Subcutaneous adipose tissue (tissue), 4 donors: Measurements from ENCODE around the gene SLC26A4. TPM values are rescaled to one million over a fixed set of nuclear protein-coding genes. Genes with fewer than 3 reads are reported as not detected.

Experiments used
- small RNA-seq: library from RNA; depleted of rRNA; stranded (forward); fragments of <200 nt; gene quantifications from one replicate; pipeline ENCODE3, GENCODE V24; 2016
- total RNA-seq, 4 donors: library from RNA; depleted of rRNA; stranded (reverse); fragments of >200 nt; gene quantifications; one replicate each; pipeline ENCODE4 v1.1.0, GENCODE V29; 2016
- TF ChIP-seq, protein P1 (sequence below): fragments of 450-650 bp; IDR thresholded peaks from one replicate; pipeline ENCODE4 v1.5.1; 2016; ENCODE audit warnings: low read depth, mild to moderate bottlenecking, control low read depth, antibody characterized with exemption, moderate library complexity

Gene SLC26A4
- total RNA-seq, 4 donors from 2014 or later: 0.16 to 0.34 (median 0.20) TPM

DNA sequence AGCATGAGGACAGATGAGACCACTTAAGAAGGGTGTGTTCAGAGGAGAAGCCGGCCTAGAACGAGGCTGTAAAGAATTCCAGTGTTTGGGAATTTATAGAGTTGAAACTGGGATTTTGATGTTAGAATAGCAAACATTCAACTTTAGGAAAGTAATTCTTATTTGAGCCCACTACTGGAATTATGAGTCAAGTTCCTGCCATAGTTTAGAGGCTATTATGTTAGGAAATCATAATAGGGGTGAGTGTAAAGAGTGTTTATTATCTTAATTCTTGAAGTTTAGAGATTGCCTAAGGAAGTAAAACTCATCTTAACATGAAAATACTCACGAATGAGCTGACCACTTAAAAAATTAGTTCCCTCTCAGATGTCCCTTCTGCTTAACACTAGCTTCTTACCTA, 85.4 kb downstream of the SLC26A4 start:
- TF ChIP-seq, protein P1, sequence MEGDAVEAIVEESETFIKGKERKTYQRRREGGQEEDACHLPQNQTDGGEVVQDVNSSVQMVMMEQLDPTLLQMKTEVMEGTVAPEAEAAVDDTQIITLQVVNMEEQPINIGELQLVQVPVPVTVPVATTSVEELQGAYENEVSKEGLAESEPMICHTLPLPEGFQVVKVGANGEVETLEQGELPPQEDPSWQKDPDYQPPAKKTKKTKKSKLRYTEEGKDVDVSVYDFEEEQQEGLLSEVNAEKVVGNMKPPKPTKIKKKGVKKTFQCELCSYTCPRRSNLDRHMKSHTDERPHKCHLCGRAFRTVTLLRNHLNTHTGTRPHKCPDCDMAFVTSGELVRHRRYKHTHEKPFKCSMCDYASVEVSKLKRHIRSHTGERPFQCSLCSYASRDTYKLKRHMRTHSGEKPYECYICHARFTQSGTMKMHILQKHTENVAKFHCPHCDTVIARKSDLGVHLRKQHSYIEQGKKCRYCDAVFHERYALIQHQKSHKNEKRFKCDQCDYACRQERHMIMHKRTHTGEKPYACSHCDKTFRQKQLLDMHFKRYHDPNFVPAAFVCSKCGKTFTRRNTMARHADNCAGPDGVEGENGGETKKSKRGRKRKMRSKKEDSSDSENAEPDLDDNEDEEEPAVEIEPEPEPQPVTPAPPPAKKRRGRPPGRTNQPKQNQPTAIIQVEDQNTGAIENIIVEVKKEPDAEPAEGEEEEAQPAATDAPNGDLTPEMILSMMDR: no peak

DNA sequence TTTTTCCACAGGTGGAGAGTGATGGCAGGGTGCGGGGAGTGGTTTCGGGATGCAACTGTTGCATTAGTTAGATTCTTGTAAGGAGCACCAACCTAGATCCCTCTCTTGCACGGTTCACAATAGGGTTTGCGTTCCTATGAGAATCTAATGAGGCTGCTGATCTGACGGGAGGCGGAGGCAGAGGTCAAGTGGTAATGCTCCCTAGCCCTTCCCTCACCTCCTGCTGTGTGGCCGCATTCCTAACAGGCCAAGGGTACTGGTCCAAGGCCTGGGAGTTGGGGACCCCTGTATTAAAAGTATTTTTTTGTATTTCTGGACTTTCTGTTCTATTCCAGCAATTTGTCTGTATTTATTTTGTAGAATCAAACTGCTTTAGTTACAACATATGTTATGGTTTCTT, 90.5 kb downstream of the SLC26A4 start:
- TF ChIP-seq, protein P1: no peak

DNA sequence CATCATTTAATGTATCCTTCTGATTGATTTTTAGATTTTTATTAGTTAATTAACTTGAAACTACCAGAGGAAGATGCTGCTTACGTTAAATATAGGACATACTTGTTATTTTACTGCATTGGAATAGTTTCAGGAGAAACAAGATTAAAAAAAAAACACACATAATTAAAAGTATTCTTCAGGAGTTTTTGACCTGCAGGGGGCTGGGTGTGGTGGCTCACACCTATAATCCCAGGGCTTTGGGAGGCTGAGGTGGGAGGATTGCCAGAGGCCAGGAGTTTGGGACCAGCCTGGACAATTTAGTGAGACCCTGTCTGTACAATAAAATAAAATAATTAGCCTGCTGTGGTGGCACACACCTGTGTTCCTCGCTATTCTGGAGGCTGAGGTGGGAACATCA, 94.0 kb downstream of the SLC26A4 start:
- TF ChIP-seq, protein P1: no peak

DNA sequence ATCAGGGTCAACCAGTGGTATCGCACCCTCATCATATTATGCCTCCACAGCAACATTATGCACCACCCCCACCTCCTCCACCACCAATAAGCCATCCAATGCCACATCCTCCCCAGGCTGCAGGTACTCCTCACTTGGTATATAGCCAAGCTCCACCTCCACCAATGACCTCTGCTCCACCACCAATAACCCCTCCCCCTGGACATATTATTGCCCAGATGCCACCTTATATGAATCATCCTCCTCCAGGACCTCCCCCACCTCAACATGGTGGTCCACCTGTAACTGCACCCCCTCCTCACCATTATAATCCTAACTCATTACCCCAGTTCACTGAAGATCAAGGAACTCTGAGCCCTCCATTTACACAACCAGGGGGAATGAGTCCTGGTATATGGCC, 98.0 kb downstream of the SLC26A4 start:
- TF ChIP-seq, protein P1: no peak

DNA sequence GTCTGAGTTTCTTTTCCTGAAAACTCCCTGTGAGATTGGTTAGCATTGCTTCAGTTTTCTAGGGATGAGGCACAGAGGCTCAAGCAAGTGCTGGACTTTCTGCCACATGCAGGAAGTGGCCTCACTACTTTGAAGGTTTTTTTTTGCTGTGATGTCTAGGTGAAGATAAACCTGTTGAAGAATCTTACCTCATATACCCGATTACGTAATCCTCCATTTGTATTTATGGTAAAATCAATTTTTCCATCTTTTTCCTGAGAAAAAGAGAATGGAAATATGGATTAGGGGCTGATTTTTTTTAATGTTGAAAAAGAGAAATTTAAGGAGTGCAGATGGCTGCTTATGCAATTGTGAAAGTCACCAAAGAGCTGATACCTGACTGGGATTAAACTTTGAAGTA, 106.8 kb downstream of the SLC26A4 start:
- TF ChIP-seq, protein P1: no peak

Small RNAs within 50 kb of the gene (small RNA-seq; reads per million reads assigned to genes)
- gene BANF1P5: not detected

Other genes starting within 250 kb of the SLC26A4 start
- gene GPR22, start 190.8 kb upstream of the SLC26A4 start, total RNA-seq: not detected
- 10 to 100 TPM; 49.9 to 58.2 (median 54.5) TPM for gene COG5, start 96.9 kb upstream of the SLC26A4 start, total RNA-seq
- gene DUS4L, start 96.9 kb upstream of the SLC26A4 start, total RNA-seq: 10 to 100 TPM in 2 of 4 donors, 1 to 10 TPM in 2; 6.3 to 12.6 (median 8.7) TPM
- 100 to 1,000 TPM; 112 to 147 (median 131) TPM for gene BCAP29, start 80.6 kb upstream of the SLC26A4 start, total RNA-seq
- gene CBLL1, start 83.3 kb downstream of the SLC26A4 start, total RNA-seq: 10 to 100 TPM; 23.0 to 48.9 (median 26.5) TPM
- under 1 TPM in 2 of 4 donors, not detected in 2; 0.33 to 0.85 TPM for gene SLC26A3, start 142.4 kb downstream of the SLC26A4 start, total RNA-seq
- 100 to 1,000 TPM in 2 of 4 donors, 10 to 100 TPM in 2; 74.0 to 116 (median 100.0) TPM for gene DLD, start 230.4 kb downstream of the SLC26A4 start, total RNA-seq